Activated T-cell treated with anti-CD3 and anti-CD28 coated beads, Interleukin-2, amount 50 U/mL, for 72 hours (primary cell): Measurements from ENCODE around the gene PLCD3. TPM values are rescaled to one million over a fixed set of nuclear protein-coding genes. Genes with fewer than 3 reads are reported as not detected.

Experiments used
- ATAC-seq, 2 donors: fragments of 150-1000 bp; cut with Tn5 transposase; replicated peaks in 1 of 2; 2 replicates each; pipeline ENCODE4 v1.10.0; 2021; ENCODE audit warnings: moderate library complexity in 2 of 2, mild to moderate bottlenecking in 1 of 2
- DNase-seq, 2 donors: peaks; one replicate each; pipeline ENCODE4 v3.0.0; 2021 to 2022; ENCODE audit warnings: mixed read lengths in 1 of 2
- H3K27ac Mint-ChIP-seq: one replicate; pipeline ENCODE4 v1.8.0; 2022; ENCODE audit warnings: mild to moderate bottlenecking, moderate library complexity, mixed read lengths
- H3K27me3 Mint-ChIP-seq: one replicate; pipeline ENCODE4 v1.8.0; 2022; ENCODE audit warnings: low read depth, mixed read lengths
- H3K36me3 Mint-ChIP-seq, 2 donors: one replicate each; pipeline ENCODE4 v1.8.0; 2022; ENCODE audit warnings: mixed read lengths in 2 of 2, mild to moderate bottlenecking in 1 of 2; ENCODE audit not compliant: insufficient read depth in 2 of 2
- H3K4me1 Mint-ChIP-seq: one replicate; pipeline ENCODE4 v1.8.0; 2022; ENCODE audit warnings: low read depth, mixed read lengths
- H3K4me3 Mint-ChIP-seq, 2 donors: one replicate each; pipeline ENCODE4 v1.8.0; 2022; ENCODE audit warnings: mild to moderate bottlenecking in 2 of 2, mixed read lengths in 2 of 2, moderate library complexity in 2 of 2
- H3K9me3 Mint-ChIP-seq, 2 donors: one replicate each; pipeline ENCODE4 v1.8.0; 2022; ENCODE audit warnings: mixed read lengths in 2 of 2
- total RNA-seq, 2 donors: library from RNA; stranded (reverse); gene quantifications; one replicate each; pipeline ENCODE4 v1.2.3, GENCODE V29; 2022

Gene PLCD3
- total RNA-seq, 2 donors from 2014 or later, result 3.1 to 4.5 TPM

DNA sequence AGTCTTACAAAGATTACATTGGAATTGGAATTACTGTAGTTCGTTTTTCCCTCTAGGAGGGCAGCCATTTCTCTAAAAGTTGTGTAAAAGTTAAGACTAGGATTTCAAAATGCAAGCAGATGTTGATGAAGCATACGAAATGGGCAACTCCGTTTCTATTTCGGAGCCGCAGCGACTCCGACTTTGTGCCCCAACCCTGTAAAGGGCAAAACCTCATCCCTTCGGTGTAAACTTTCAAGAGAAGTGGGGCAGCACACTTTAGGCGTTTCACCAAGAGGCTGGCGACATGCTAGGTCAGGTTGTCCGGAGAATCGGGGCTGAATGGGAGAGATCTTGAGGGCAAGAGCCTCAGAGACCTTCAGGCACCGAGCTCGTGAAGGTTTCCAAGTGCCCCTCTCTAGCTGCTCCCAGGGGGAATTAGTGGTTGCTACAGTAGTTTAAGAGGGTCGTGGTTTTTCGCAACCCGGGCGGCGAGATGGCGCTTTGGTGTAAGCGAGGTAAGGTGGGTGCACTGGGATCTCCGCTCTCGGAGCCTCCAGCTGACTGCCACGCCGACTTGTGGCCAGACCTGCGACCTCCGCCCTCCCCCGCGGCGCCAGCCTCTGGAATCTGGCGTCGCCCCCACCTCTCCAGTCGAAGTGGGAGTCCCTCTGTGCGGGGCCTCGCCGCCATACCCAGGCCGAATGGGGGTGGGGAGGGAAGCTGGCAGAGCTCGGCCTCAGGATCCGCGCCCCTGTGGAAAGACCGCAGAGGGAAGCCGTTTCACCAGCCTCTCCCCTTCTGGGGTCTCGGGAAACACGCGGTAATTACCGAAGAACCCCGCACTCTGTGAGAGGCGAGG is 28.4 kb upstream of the PLCD3 start:
- H3K4me3 Mint-ChIP-seq, result peak overlapping the region; percentile 92 to 95
- H3K9me3 Mint-ChIP-seq, result no peaks in the 10 kb centered on the region
- H3K4me1 Mint-ChIP-seq, result peaks cover 50% of the 10 kb centered on the region
- ATAC-seq (peak; percentile 6 to 8), DNase-seq (peak; percentile 53 to 59)
- peaks cover 8 to 20% of the 10 kb centered on the region in 2 donors for H3K36me3 Mint-ChIP-seq
- H3K27me3 Mint-ChIP-seq, result no peaks in the 10 kb centered on the region
- H3K27ac Mint-ChIP-seq, result peak overlapping the region; percentile 96

DNA sequence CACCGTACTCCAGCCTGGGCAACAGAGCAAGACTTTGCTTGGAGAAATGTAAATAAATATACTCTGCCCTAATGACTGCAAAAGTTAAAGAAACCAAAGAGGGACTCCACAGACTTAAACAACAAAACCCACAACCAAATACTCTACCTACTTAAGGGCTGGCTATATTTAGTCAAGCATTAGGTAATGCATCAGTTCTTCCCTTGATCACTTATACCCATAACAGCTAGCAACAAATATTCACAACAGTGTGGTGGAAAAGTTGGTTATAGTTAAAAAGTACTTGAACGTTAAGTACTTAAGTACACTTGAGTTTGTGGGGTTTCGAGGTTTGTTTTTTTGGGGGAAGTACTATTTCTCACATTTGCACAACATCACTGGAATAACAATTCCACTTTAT is 23.9 kb upstream of the PLCD3 start:
- no peaks in the 10 kb centered on the region for H3K27me3 Mint-ChIP-seq
- H3K4me3 Mint-ChIP-seq, result no peak overlapping the region
- ATAC-seq (no peak), DNase-seq (no peak)
- H3K36me3 Mint-ChIP-seq, result peaks cover 5 to 20% of the 10 kb centered on the region in 2 donors
- H3K9me3 Mint-ChIP-seq, result no peaks in the 10 kb centered on the region
- H3K4me1 Mint-ChIP-seq, result peaks cover 52% of the 10 kb centered on the region
- no peak overlapping the region for H3K27ac Mint-ChIP-seq

DNA sequence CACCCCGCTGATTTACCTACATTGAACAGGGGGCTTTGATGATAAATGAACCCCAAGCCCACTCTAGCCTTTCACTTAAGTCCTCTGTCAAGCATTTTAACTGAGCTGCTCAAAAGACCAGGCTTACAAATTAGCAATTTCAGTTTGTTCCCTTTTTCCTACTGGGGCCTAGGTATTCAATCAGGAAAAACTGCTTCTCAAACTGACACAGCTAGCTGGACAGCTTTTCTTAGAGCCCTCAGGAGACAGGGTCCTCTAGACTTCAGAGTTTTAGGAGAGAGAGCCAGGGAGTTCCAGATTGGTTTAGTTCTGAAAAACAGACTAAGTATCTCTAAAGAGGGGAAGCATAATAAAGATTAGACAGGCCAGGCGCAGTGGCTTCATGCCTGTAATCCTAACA is 23.2 kb upstream of the PLCD3 start:
- peaks cover 3 to 20% of the 10 kb centered on the region in 2 donors for H3K36me3 Mint-ChIP-seq
- H3K4me1 Mint-ChIP-seq, result peaks cover 58% of the 10 kb centered on the region
- no peaks in the 10 kb centered on the region for H3K9me3 Mint-ChIP-seq
- ATAC-seq, result no peak
- H3K27me3 Mint-ChIP-seq, result no peaks in the 10 kb centered on the region
- H3K4me3 Mint-ChIP-seq, result no peak overlapping the region
- peak overlapping the region; percentile 77 for H3K27ac Mint-ChIP-seq
- no peak for DNase-seq

DNA sequence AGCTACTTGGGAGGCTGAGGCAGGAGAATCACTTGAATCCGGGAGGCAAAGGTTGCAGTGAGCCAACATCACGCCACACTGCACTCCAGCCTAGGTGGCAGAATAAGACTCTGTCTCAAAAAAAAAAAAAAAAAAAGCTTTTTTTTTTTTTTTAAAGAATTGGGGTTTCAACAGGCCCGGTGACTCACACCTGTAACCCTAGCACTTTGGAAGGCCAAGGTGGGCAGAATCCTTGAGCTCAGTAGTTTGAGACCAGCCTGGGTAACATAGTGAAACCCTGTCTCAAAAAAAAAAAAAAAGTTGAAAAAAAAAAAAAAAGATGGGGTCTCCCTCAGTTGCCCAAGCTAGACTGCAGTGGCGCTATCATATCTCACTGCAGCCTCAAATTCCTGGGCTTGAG is 22.7 kb upstream of the PLCD3 start:
- Mint-ChIP-seq H3K27ac (peak overlapping the region; percentile 77), H3K36me3 (peaks cover 2 to 20% of the 10 kb centered on the region in 2 donors), H3K27me3 (no peaks in the 10 kb centered on the region), H3K4me3 (no peak overlapping the region), H3K9me3 (no peaks in the 10 kb centered on the region), H3K4me1 (peaks cover 55% of the 10 kb centered on the region)
- peak in 1 of 2 donors; percentile 22 for ATAC-seq
- no peak for DNase-seq

DNA sequence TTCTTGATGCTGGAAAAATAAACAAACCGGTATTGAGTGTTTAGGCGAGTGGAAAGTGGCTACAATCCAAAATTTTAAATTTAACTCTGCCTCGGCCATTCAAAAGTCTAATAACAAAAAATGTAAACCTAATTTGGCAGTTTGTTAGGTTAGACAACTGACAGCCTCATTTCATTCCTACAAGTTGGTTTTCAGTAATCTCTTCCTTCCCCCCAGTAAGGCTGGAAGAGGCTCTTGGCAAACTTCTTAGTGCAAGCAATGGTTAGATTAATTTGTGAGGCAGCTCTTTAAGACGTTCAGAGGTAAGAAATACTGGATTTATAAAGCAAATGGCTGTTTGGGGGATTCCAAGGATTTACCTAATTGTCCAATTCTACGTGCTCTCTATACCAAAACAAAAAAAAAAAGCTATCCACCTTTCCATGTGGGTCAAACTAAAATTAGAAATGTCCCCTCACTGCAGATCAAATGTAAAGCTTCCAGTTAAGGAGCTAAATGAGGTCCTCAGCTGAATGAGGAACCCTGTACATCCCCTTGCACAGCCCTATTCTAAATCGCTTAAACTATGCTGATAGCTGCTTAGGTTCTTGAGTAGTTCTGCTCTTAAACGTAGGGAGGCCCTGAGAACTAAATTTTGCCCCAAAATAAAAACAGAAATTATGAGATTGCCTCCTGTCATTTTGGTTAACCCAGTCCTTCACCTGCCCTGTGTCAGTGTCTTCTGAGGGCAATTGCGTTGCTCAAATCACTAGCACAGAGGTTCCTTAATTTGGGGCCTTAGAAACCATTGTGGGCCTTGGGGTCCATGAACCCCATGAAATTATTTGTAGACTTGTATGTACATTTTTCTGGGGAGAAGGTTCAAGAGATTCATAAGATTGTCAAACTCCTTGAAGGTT is 18.8 kb upstream of the PLCD3 start:
- no peak for DNase-seq
- H3K36me3 Mint-ChIP-seq, result peaks cover 13 to 26% of the 10 kb centered on the region in 2 donors
- no peaks in the 10 kb centered on the region for H3K27me3 Mint-ChIP-seq
- ATAC-seq, result no peak
- peaks cover 35% of the 10 kb centered on the region for H3K4me1 Mint-ChIP-seq
- peak overlapping the region; percentile 100 for H3K27ac Mint-ChIP-seq
- no peaks in the 10 kb centered on the region for H3K9me3 Mint-ChIP-seq
- H3K4me3 Mint-ChIP-seq, result peak overlapping the region; percentile 98 to 99

DNA sequence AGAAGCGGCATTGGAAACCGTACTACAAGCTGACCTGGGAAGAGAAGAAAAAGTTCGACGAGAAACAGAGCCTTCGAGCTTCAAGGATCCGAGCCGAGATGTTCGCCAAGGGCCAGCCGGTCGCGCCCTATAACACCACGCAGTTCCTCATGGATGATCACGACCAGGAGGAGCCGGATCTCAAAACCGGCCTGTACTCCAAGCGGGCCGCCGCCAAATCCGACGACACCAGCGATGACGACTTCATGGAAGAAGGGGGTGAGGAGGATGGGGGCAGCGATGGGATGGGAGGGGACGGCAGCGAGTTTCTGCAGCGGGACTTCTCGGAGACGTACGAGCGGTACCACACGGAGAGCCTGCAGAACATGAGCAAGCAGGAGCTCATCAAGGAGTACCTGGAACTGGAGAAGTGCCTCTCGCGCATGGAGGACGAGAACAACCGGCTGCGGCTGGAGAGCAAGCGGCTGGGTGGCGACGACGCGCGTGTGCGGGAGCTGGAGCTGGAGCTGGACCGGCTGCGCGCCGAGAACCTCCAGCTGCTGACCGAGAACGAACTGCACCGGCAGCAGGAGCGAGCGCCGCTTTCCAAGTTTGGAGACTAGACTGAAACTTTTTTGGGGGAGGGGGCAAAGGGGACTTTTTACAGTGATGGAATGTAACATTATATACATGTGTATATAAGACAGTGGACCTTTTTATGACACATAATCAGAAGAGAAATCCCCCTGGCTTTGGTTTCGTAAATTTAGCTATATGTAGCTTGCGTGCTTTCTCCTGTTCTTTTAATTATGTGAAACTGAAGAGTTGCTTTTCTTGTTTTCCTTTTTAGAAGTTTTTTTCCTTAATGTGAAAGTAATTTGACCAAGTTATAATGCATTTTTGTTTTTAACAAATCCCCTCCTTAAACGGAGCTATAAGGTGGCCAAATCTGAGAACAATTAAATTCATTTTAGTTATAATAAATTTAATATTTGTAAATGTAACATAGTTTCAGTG is 17.7 kb upstream of the PLCD3 start:
- peak; percentile 57 for DNase-seq
- Mint-ChIP-seq H3K27ac (peak overlapping the region; percentile 100), H3K9me3 (no peaks in the 10 kb centered on the region), H3K4me1 (peaks cover 40% of the 10 kb centered on the region), H3K36me3 (peaks cover 13 to 26% of the 10 kb centered on the region in 2 donors), H3K4me3 (peak overlapping the region; percentile 98 to 99), H3K27me3 (no peaks in the 10 kb centered on the region)
- ATAC-seq, result no peak

DNA sequence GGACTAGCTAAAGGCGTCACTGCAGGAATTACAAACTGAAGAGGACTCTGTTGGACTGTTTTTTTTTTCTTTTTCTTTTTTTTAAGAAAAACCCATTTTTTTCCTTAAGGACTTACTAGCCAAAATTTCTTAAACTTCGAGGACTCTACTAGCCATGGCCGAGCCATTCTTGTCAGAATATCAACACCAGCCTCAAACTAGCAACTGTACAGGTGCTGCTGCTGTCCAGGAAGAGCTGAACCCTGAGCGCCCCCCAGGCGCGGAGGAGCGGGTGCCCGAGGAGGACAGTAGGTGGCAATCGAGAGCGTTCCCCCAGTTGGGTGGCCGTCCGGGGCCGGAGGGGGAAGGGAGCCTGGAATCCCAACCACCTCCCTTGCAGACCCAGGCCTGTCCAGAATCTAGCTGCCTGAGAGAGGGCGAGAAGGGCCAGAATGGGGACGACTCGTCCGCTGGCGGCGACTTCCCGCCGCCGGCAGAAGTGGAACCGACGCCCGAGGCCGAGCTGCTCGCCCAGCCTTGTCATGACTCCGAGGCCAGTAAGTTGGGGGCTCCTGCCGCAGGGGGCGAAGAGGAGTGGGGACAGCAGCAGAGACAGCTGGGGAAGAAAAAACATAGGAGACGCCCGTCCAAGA is 16.8 kb upstream of the PLCD3 start:
- DNase-seq (peak; percentile 81 to 85), ATAC-seq (peak; percentile 15)
- no peaks in the 10 kb centered on the region for H3K9me3 Mint-ChIP-seq
- no peaks in the 10 kb centered on the region for H3K27me3 Mint-ChIP-seq
- peak overlapping the region; percentile 100 for H3K27ac Mint-ChIP-seq
- H3K4me1 Mint-ChIP-seq, result peaks cover 42% of the 10 kb centered on the region
- peak overlapping the region; percentile 98 to 99 for H3K4me3 Mint-ChIP-seq
- H3K36me3 Mint-ChIP-seq, result peaks cover 13 to 26% of the 10 kb centered on the region in 2 donors

DNA sequence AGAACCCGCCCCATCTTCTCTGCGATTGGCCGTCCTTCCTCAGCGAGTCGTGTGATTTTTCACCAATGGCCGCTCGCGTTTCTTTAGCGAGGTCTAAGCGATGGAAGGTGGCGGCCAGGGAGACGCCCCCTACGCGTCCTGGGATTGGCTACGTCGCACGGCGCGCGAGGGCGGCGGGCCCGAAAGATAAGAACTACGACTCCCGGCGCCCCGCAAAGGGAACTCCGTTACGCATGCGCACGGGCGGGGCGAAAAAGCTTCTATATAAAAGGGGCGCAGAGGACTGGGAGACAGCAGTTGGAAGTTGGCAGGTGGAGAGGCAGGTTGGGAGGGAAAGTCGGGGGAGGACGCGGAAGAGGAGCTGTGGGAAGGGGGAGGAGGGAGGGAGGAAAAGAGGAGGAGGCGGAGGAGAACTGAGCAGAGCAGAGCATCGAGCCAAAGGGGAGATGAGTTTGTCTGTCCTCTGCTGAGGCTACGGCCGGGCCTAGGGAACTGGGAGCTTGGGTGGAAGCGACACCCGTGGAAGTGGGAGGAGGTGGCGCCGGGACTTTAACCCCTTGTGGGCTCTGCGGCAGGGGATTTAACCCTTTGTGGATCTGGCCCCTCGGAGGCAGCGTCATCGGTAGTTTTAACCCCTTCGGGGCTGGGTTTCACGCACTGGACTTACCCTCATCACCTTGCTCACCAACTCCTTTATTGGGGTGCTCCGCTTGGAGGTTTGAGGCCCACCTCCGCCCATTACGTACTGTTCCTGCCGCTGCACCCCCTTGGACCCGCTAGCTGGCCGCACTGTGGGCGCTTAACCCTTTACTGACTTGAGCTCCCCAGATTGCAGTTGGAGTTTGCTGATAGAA is 16.1 kb upstream of the PLCD3 start, which contains the start of gene HEXIM1:
Gene HEXIM1 (plus strand): TSS at position 293 of the 854 bp plus-strand sequence. CDS start 716 bp downstream, outside the sequence.
- ATAC-seq (peak; percentile 71 to 76), DNase-seq (peak; percentile 98 to 99)
- peaks cover 48% of the 10 kb centered on the region for H3K4me1 Mint-ChIP-seq
- no peaks in the 10 kb centered on the region for H3K27me3 Mint-ChIP-seq
- peak within 1 kb of the TSS; percentile 98 to 99 for H3K4me3 Mint-ChIP-seq
- H3K36me3 Mint-ChIP-seq, result peaks cover 13 to 26% of the 10 kb centered on the region in 2 donors
- H3K27ac Mint-ChIP-seq, result peak within 1 kb of the TSS; percentile 100
- no peaks in the 10 kb centered on the region for H3K9me3 Mint-ChIP-seq

DNA sequence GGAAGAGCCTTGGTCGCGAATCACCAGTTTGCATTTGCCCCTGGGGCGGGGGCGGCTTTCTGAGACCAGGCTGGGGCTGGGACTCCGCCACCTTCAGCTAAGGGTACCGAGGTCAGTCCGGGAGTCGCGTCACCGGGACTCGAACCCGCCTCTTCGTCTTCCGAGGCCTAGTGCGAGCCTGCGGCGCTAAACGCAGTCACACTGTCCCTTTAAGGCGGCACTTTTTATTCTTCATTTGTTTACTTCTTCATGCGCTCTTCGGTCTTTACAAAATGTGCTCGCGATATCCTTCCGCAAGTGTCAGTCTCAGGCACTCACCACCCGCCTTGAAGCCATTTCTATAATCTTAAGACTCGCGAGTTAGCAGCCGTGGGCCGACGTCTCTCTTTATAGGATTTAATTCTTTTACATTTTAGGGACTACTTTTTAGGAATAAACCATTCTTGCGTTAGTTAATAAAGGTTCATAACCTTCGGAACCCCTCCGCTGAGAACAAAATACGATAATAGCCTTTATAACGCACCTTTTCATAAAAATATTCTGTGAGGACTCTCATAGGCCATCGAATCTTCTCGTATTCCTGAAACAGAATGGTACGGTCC is 15.4 kb upstream of the PLCD3 start:
- Mint-ChIP-seq H3K36me3 (peaks cover 13 to 26% of the 10 kb centered on the region in 2 donors), H3K9me3 (no peaks in the 10 kb centered on the region), H3K4me1 (peaks cover 47% of the 10 kb centered on the region), H3K27ac (peak overlapping the region; percentile 100), H3K4me3 (peak overlapping the region; percentile 98 to 99), H3K27me3 (no peaks in the 10 kb centered on the region)
- DNase-seq (peak; percentile 82 to 86), ATAC-seq (peak; percentile 37 to 47)

DNA sequence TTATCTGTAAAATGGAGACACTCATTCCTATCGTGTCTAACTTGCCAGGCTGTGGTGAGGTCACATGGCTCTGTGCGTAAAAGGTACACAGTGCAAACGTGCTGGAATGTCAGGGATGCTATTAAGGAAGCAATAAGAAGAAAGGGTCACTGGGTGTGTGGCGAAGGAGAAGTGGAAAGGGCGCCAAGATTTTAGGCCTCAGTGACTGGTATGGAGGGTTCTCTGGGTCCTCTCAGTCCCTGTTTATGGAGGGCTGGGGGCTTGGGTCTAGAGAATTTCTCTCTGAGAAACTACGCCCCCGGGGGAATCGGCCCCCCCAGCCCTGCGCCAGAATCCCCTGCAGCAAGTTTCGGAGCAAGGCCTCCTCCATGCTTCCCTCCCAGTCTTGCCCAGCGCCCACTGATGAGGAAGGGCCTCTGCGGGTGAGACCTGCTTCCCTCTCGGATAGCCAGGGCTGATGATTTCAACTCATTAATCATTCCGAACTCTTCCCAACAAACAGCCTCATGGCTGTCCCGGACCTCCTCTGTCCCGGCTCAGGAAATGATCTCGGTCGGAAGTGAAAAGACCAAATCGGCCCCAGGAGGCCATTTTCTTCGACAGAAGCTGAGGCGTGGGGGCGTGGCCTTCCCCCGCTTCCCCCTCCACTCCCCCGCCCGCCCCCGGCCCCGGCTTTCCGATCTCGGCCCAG is 14.7 kb upstream of the PLCD3 start:
- H3K36me3 Mint-ChIP-seq, result peaks cover 13 to 26% of the 10 kb centered on the region in 2 donors

More for the DNA sequence above, 14.7 kb upstream of the PLCD3 start:
- Mint-ChIP-seq H3K9me3 (no peaks in the 10 kb centered on the region), H3K4me1 (peaks cover 40% of the 10 kb centered on the region), H3K27ac (peak overlapping the region; percentile 100), H3K4me3 (peak overlapping the region; percentile 98 to 99), H3K27me3 (no peaks in the 10 kb centered on the region)
- DNase-seq, result no peak
- peak; percentile 5 to 6 for ATAC-seq
